HG02938 (cell line): ENCODE data around the gene SNAPC3.

Source experiments
- ATAC-seq: cut with Tn5 transposase; IDR thresholded peaks from one replicate; pipeline ENCODE4 v1.9.1; 2021; ENCODE audit warnings: mild to moderate bottlenecking, moderate library complexity; ENCODE audit not compliant: unreplicated experiment

SNAPC3 gene

GRCh38 chr9:15485836-15486666, 63.4 kb downstream of the SNAPC3 start:
- ATAC-seq, result no peak

- ATAC-seq, result no peak
These were observed 69.3 kb downstream of the SNAPC3 start for GRCh38 chr9:15491950-15492349.

GRCh38 chr9:15492485-15493150, 69.9 kb downstream of the SNAPC3 start:
- no peak for ATAC-seq

GRCh38 chr9:15498246-15498995, 75.7 kb downstream of the SNAPC3 start:
- ATAC-seq, result no peak

- no peak for ATAC-seq
These were observed 76.5 kb downstream of the SNAPC3 start for GRCh38 chr9:15499139-15499538.

- ATAC-seq, result no peak
These were observed 78.5 kb downstream of the SNAPC3 start for GRCh38 chr9:15501179-15501578.

GRCh38 chr9:15501803-15502202, 79.1 kb downstream of the SNAPC3 start:
- ATAC-seq, result no peak

GRCh38 chr9:15505921-15506320, 83.2 kb downstream of the SNAPC3 start:
- no peak for ATAC-seq

- ATAC-seq, result peak; percentile 35
These were observed 87.5 kb downstream of the SNAPC3 start for GRCh38 chr9:15509931-15510788.

GRCh38 chr9:15510789-15511575, 88.3 kb downstream of the SNAPC3 start, which contains the start of gene PSIP1:
Gene PSIP1, minus strand, starts transcription at chr9:15510970. Its CDS starts 782 bp downstream, at chr9:15510188.
- peak; percentile 84 for ATAC-seq
